ENCODE data around the gene PRDM2. TPM values are rescaled to one million over a fixed set of nuclear protein-coding genes. Genes with fewer than 3 reads are reported as not detected.

Gene PRDM2, protein sequence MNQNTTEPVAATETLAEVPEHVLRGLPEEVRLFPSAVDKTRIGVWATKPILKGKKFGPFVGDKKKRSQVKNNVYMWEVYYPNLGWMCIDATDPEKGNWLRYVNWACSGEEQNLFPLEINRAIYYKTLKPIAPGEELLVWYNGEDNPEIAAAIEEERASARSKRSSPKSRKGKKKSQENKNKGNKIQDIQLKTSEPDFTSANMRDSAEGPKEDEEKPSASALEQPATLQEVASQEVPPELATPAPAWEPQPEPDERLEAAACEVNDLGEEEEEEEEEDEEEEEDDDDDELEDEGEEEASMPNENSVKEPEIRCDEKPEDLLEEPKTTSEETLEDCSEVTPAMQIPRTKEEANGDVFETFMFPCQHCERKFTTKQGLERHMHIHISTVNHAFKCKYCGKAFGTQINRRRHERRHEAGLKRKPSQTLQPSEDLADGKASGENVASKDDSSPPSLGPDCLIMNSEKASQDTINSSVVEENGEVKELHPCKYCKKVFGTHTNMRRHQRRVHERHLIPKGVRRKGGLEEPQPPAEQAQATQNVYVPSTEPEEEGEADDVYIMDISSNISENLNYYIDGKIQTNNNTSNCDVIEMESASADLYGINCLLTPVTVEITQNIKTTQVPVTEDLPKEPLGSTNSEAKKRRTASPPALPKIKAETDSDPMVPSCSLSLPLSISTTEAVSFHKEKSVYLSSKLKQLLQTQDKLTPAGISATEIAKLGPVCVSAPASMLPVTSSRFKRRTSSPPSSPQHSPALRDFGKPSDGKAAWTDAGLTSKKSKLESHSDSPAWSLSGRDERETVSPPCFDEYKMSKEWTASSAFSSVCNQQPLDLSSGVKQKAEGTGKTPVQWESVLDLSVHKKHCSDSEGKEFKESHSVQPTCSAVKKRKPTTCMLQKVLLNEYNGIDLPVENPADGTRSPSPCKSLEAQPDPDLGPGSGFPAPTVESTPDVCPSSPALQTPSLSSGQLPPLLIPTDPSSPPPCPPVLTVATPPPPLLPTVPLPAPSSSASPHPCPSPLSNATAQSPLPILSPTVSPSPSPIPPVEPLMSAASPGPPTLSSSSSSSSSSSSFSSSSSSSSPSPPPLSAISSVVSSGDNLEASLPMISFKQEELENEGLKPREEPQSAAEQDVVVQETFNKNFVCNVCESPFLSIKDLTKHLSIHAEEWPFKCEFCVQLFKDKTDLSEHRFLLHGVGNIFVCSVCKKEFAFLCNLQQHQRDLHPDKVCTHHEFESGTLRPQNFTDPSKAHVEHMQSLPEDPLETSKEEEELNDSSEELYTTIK (N-terminal part only)
- 10 to 100 TPM; 32.3 to 81.9 (median 72.4) TPM for total RNA-seq
- polyA plus RNA-seq = 10 to 100 TPM; 30.0 to 41.4 TPM
- long read RNA-seq, donor 1, partial matches to known transcripts = 18 of 40 reads
- long read RNA-seq, donor 1, other reads (novel, unspliced or antisense) = 21 of 40 reads
- long read RNA-seq, donor 2, partial matches to known transcripts = 12 of 12 reads
- long read RNA-seq, donor 2, other reads (novel, unspliced or antisense) = 0 of 12 reads
- long read RNA-seq, donor 3, partial matches to known transcripts = 14 of 18 reads
- long read RNA-seq, donor 3, other reads (novel, unspliced or antisense) = 4 of 18 reads

DNA sequence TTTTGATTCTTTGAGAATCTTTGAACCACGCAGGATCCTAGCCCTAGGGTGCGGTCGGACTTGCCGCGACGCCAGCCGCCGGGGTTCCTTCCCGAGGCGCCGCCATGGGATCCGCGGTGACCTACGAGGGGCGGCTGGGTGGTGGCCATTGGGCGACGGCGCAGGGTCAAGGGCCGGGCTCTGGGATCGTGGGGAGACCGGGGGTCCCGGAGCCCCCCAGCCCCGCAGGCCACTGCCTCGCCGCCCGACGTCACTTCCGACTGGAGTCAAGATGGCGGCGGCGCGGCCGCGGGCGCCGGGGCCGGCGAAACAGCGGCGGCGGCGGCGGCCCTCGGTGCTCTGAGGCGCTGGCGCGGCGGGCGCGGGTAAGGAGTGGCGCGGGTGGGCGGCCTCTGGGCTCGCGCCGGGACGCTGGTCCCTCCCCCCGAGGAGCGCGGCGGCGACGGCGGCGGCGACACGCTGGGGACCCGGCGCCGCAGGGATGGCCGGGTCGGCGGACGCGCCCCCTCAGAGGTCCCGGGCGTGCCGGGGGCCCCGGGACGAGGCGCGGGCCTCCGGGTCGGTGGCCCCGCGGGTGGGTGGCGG, at the start of gene PRDM2:
PRDM2 (plus strand) TSS at position 253 of the 585 bp plus-strand sequence. CDS start 15,418 bp downstream, outside the sequence.
- peak within 1 kb of the TSS; percentile 62 for H3K4me3 ChIP-seq
- H3K9me3 ChIP-seq = no peaks in the 10 kb centered on the region
- DNase-seq = peak; percentile 47 to 81 (median 68)
- intact Hi-C loops (cut with DNase I) = loop anchor here in 1 of 4 donors (5.0 kb wide), 1 partner anchor 47 kb away; no protein-coding TSS in a partner anchor
- TF ChIP-seq, protein P1, sequence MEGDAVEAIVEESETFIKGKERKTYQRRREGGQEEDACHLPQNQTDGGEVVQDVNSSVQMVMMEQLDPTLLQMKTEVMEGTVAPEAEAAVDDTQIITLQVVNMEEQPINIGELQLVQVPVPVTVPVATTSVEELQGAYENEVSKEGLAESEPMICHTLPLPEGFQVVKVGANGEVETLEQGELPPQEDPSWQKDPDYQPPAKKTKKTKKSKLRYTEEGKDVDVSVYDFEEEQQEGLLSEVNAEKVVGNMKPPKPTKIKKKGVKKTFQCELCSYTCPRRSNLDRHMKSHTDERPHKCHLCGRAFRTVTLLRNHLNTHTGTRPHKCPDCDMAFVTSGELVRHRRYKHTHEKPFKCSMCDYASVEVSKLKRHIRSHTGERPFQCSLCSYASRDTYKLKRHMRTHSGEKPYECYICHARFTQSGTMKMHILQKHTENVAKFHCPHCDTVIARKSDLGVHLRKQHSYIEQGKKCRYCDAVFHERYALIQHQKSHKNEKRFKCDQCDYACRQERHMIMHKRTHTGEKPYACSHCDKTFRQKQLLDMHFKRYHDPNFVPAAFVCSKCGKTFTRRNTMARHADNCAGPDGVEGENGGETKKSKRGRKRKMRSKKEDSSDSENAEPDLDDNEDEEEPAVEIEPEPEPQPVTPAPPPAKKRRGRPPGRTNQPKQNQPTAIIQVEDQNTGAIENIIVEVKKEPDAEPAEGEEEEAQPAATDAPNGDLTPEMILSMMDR (IDR thresholded peaks at IDR 0.05) = no peak
- TF ChIP-seq POLR2A (IDR thresholded peaks at IDR 0.05) (no peak), EP300 (IDR thresholded peaks at IDR 0.05) (no peak)
- WGBS, 3 donors = 0% methylated on average over 34 to 87 of the region's 87 CpGs
- H3K27me3 ChIP-seq = no peaks in the 10 kb centered on the region
- peaks cover 7% of the 10 kb centered on the region for H3K4me1 ChIP-seq (ENCODE audit: insufficient read depth)
- H3K36me3 ChIP-seq = no peaks in the 10 kb centered on the region
- peak within 1 kb of the TSS; percentile 97 to 99 for H3K27ac ChIP-seq

- Histone ChIP-seq H3K27ac (no peak overlapping the region), H3K27me3 (no peaks in the 10 kb centered on the region), H3K4me3 (no peak overlapping the region), H3K4me1 (ENCODE audit: insufficient read depth) (no peaks in the 10 kb centered on the region), H3K36me3 (no peaks in the 10 kb centered on the region), H3K9me3 (no peaks in the 10 kb centered on the region)
- TF ChIP-seq, protein P1 (IDR thresholded peaks at IDR 0.05) = no peak
- TF ChIP-seq POLR2A (IDR thresholded peaks at IDR 0.05) (no peak), EP300 (IDR thresholded peaks at IDR 0.05) (no peak)
- WGBS, 3 donors = 67 to 79% (median 70%) methylated on average over 3 of the region's 3 CpGs
- intact Hi-C loops (cut with DNase I) = no loop called here
- DNase-seq = no peak
Observed at GRCh38 chr1:13651279-13651678, 48.7 kb upstream of the PRDM2 start.

- H3K36me3 ChIP-seq = no peaks in the 10 kb centered on the region
- H3K4me1 ChIP-seq (ENCODE audit: insufficient read depth) = no peaks in the 10 kb centered on the region
- no peak for TF ChIP-seq POLR2A (IDR thresholded peaks at IDR 0.05)
- TF ChIP-seq EP300 (IDR thresholded peaks at IDR 0.05) = no peak
- TF ChIP-seq, protein P1 (IDR thresholded peaks at IDR 0.05) = no peak
- H3K27ac ChIP-seq = no peak overlapping the region
- no peak for DNase-seq
- intact Hi-C loops (cut with DNase I) = no loop called here
- no peaks in the 10 kb centered on the region for H3K9me3 ChIP-seq
- no peak overlapping the region for H3K4me3 ChIP-seq
- WGBS, 3 donors = 100% methylated on average over 1 of the region's 1 CpG
- no peaks in the 10 kb centered on the region for H3K27me3 ChIP-seq
Observed at GRCh38 chr1:13652238-13652637, 47.8 kb upstream of the PRDM2 start.

Measured in ovary (tissue), 10 donors.